Gastrocnemius medialis (tissue), 4 donors: ENCODE data around the gene COA3. TPM values are rescaled to one million over a fixed set of nuclear protein-coding genes. Genes with fewer than 3 reads are reported as not detected.

ENCODE experiments used
- ATAC-seq, 2 donors: fragments of 150-250 bp; one replicate each; pipeline ENCODE4 v1.9.1; 2016
- DNase-seq, 2 donors: peaks; one replicate each; pipeline ENCODE4 v3.0.0-alpha.2; 2019
- H3K27ac ChIP-seq, 4 donors: fragments of 200-600 bp; sonication (generic); 1 replicate in 1 of 4; 2 replicates in 3 of 4; pipeline ENCODE4 v1.5.1; 2016 to 2018; ENCODE audit warnings: mild to moderate bottlenecking in 2 of 4, moderate library complexity in 1 of 4
- H3K27me3 ChIP-seq, 3 donors: fragments of 200-600 bp; sonication (generic) in 2 of 3; 1 replicate in 1 of 3; 2 replicates in 2 of 3; pipeline versions ENCODE4 v1.5.1 to v1.6.0; 2016 to 2019; ENCODE audit warnings: mild to moderate bottlenecking in 1 of 3, moderate library complexity in 1 of 3
- H3K36me3 ChIP-seq, 2 donors: fragments of 200-600 bp; sonication (generic) in 1 of 2; one replicate each; pipeline ENCODE4 v1.5.1; 2017 to 2018
- H3K4me1 ChIP-seq, 2 donors: fragments of 200-600 bp; sonication (generic) in 1 of 2; one replicate each; pipeline ENCODE4 v1.5.1; 2016 to 2017; ENCODE audit warnings: mild to moderate bottlenecking in 2 of 2
- H3K4me3 ChIP-seq, 4 donors: fragments of 200-600 bp; sonication (generic) in 3 of 4; 1 replicate in 1 of 4; 2 replicates in 3 of 4; pipeline ENCODE4 v1.5.1; 2016 to 2019; ENCODE audit warnings: mild to moderate bottlenecking in 2 of 4
- H3K9me3 ChIP-seq, 3 donors: fragments of 200-600 bp; sonication (generic) in 2 of 3; 1 replicate in 1 of 3; 2 replicates in 2 of 3; pipeline ENCODE4 v1.5.1; 2016 to 2019
- POLR2A ChIP-seq, 2 donors: fragments of 450-650 bp; IDR thresholded peaks; one replicate each; pipeline ENCODE4 v1.6.1; 2017; ENCODE audit warnings: antibody characterized with exemption in 2 of 2, mild to moderate bottlenecking in 2 of 2, moderate library complexity in 2 of 2
- in situ Hi-C, 4 donors: fragments of 200-750 bp; cut with MboI; loops; one replicate each; pipeline versions ENCODE4 v1.15.0 to v1.8.0; 2017; ENCODE audit warnings: low sequenced_read_pairs in 4 of 4
- intact Hi-C: fragments of 100-400 bp; cut with DNase I; formaldehyde crosslinking; loops from one replicate; pipeline ENCODE4 v1.15.1; 2023; ENCODE audit warnings: low total_unique reads
- total RNA-seq, 4 donors: library from RNA; depleted of rRNA; stranded (reverse); fragments of >200 nt; gene quantifications; one replicate each; pipeline versions ENCODE4 v1.1.0 to v1.2.3, GENCODE V29; 2016
- TF ChIP-seq, protein P1 (sequence below), 5 experiments: fragments of 450-650 bp in 3 of 5; fragments of 200-600 bp in 2 of 5; sonication (generic) in 2 of 5; IDR thresholded peaks in 4 of 5; conservative IDR thresholded peaks in 1 of 5; 1 replicate in 4 of 5; 2 replicates in 1 of 5; pipeline ENCODE4 v1.5.1; 2016 to 2019; ENCODE audit warnings: antibody characterized with exemption in 5 of 5, mild to moderate bottlenecking in 3 of 5, moderate library complexity in 3 of 5

COA3 gene
- total RNA-seq, 4 donors from 2014 or later = 76.2 to 104 (median 86.8) TPM

DNA sequence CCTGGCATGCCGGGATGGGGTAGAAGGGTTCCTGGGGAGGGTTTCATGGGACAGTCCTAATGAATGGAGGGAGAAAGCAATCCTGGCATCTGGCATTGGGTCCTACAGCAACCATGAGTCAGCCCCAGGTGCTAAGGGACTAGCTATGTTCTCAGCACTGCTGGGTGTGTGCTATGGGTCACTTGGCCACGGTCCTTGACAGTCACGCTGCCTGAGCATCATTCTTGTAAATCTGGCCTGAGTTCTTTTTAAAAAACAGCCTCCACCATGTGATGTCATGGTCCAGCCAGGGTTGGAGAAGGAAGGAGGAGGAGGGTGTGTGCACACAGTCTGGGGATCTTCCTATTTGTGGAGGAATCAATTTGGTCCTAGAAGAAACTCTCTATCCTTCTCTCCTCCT, 43.7 kb downstream of the COA3 start:
- DNase-seq = peak; percentile 71 to 85
- in situ Hi-C loops = loop anchor here in 1 of 4 donors (25.0 kb wide), 1 partner anchor 167 kb away; the partner anchor contains the start of gene PSMC3IP
- H3K27me3 ChIP-seq = peaks cover 0 to 3% (median 3%) of the 10 kb centered on the region in 3 donors
- peak; percentile 79 to 90 for ATAC-seq
- intact Hi-C loops = no loop called here
- peak in 1 of 2 donors; percentile 42 for TF ChIP-seq POLR2A (IDR thresholded peaks at IDR 0.05)
- TF ChIP-seq, protein P1, sequence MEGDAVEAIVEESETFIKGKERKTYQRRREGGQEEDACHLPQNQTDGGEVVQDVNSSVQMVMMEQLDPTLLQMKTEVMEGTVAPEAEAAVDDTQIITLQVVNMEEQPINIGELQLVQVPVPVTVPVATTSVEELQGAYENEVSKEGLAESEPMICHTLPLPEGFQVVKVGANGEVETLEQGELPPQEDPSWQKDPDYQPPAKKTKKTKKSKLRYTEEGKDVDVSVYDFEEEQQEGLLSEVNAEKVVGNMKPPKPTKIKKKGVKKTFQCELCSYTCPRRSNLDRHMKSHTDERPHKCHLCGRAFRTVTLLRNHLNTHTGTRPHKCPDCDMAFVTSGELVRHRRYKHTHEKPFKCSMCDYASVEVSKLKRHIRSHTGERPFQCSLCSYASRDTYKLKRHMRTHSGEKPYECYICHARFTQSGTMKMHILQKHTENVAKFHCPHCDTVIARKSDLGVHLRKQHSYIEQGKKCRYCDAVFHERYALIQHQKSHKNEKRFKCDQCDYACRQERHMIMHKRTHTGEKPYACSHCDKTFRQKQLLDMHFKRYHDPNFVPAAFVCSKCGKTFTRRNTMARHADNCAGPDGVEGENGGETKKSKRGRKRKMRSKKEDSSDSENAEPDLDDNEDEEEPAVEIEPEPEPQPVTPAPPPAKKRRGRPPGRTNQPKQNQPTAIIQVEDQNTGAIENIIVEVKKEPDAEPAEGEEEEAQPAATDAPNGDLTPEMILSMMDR (IDR thresholded peaks at IDR 0.05 in 4 of 5, conservative IDR thresholded peaks at IDR 0.05 in 1 of 5) = no peak
- no peak overlapping the region for H3K4me3 ChIP-seq
- no peaks in the 10 kb centered on the region for H3K9me3 ChIP-seq
- no peaks in the 10 kb centered on the region for H3K36me3 ChIP-seq
- H3K27ac ChIP-seq = peak overlapping the region; percentile 31 to 52 (median 46)
- H3K4me1 ChIP-seq = peaks cover 4 to 6% of the 10 kb centered on the region in 2 donors

DNA sequence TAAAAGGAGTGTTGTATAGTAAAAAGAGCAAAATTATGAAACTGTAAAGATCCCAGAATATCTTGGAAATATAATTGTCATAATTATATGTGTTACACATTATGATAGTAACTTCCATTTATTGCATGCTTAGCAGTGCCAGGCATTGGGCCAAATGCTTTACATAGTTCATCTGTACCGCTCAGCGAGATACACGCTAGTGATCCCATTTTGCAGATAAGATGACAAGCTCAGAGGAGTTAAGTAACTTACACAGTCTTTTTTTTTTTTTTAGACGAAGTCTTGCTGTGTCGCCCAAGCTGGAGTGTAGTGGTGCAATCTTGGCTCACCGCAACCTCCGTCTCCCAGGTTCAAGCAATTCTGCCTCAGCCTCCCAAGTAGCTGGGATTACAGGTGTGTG, 46.9 kb downstream of the COA3 start:
- no peaks in the 10 kb centered on the region for H3K27me3 ChIP-seq
- H3K36me3 ChIP-seq = no peaks in the 10 kb centered on the region
- H3K9me3 ChIP-seq = no peaks in the 10 kb centered on the region
- no peak for ATAC-seq
- peak overlapping the region in 1 of 4 donors; percentile 62 for H3K27ac ChIP-seq
- DNase-seq = no peak
- in situ Hi-C loops (loop anchor here in 1 of 4 donors (25.0 kb wide), 1 partner anchor 164 kb away; the partner anchor contains the start of gene PSMC3IP), intact Hi-C loops (no loop called here)
- no peak overlapping the region for H3K4me3 ChIP-seq
- TF ChIP-seq, protein P1 (IDR thresholded peaks at IDR 0.05 in 4 of 5, conservative IDR thresholded peaks at IDR 0.05 in 1 of 5) = no peak
- TF ChIP-seq POLR2A (IDR thresholded peaks at IDR 0.05) = no peak
- H3K4me1 ChIP-seq = peaks cover 6 to 8% of the 10 kb centered on the region in 2 donors

DNA sequence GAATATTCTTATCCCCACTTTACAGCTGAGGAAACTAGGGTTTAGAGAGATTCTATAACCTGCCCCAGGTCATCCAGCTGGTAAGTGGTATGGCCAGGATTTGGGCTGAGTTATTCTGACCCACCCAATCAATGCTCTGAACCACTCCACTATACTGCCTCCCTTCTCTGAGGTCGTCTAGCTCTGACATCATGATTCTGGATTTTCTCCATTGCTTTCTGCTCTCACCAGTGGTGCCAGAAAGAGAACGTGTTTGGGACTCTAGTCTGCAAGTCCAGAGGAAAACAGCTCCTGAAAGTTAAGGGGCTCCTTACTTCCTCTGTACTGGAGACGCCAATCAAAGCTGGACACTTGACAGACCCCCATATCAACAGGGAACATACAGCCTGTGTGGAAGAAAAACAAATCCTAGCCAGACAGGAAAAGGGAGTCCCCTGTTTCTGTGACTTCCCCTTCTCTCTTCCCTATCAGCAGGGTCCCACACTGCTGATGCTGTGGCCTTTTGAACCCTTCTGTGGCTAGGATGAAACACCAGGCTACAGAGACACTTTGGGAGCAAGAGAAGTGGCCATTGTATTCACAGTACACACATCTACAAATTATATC, 47.7 kb downstream of the COA3 start:
- TF ChIP-seq, protein P1 (IDR thresholded peaks at IDR 0.05 in 4 of 5, conservative IDR thresholded peaks at IDR 0.05 in 1 of 5) = no peak
- TF ChIP-seq POLR2A (IDR thresholded peaks at IDR 0.05) = no peak
- ATAC-seq (no peak), DNase-seq (no peak)
- Histone ChIP-seq H3K36me3 (no peaks in the 10 kb centered on the region), H3K27ac (peak overlapping the region; percentile 62 to 68 (median 66)), H3K27me3 (no peaks in the 10 kb centered on the region), H3K4me3 (no peak overlapping the region), H3K9me3 (no peaks in the 10 kb centered on the region), H3K4me1 (peaks cover 6 to 8% of the 10 kb centered on the region in 2 donors)
- in situ Hi-C loops (loop anchor here in 1 of 4 donors (25.0 kb wide), 1 partner anchor 164 kb away; the partner anchor contains the start of gene PSMC3IP), intact Hi-C loops (no loop called here)

DNA sequence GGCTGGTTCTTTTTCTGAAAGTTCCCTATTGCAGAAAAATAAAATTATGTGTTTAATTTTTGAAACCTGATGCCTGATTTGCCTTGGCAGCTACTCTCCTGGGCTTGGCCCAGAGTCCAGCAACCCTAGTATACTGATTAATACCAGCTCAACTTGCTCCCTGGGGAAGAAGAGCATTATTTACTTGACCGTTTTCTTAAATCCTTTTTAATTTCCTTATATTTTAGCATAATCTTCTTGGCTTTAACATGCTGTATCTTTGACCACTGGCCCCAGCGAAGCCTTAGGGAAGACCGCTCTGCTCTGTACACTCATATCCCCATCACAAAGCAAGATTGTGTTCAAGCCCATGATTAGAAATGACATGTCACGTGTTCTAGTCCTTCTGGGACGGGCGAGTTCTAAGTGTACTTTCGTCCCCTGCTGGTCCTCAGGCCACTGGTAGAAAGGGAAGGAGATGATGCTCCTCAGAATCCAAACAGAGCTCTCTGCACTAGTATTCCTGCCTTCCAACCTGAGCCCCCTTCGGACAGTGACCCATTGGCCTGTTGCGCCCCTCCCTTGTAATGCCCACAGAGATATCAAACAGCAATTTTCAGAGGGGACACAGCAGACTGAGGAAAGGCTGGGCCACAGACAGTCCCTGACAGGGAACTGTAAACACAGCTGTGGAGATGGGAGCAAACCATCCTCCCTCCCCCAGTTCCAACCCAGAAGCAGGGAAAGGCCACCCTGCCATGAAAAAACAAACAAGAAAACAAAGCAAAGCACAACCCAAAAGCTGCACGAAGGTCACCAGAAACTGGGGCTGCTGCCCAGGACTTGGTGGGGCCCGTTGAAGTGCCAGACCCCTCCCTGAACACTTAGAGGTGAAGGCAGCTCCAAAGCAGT, 49.4 kb downstream of the COA3 start:
- in situ Hi-C loops = no loop called here
- DNase-seq (no peak), ATAC-seq (no peak)
- Histone ChIP-seq H3K27me3 (no peaks in the 10 kb centered on the region), H3K4me1 (peaks cover 13 to 14% of the 10 kb centered on the region in 2 donors), H3K36me3 (no peaks in the 10 kb centered on the region), H3K9me3 (no peaks in the 10 kb centered on the region), H3K4me3 (no peak overlapping the region), H3K27ac (peak overlapping the region; percentile 62 to 68 (median 66))
- intact Hi-C loops = no loop called here
- peak in 1 of 2 donors; percentile 17 for TF ChIP-seq POLR2A (IDR thresholded peaks at IDR 0.05)
- TF ChIP-seq, protein P1 (IDR thresholded peaks at IDR 0.05 in 4 of 5, conservative IDR thresholded peaks at IDR 0.05 in 1 of 5) = no peak
